ENCODE data around the gene RASSF1. TPM values are rescaled to one million over a fixed set of nuclear protein-coding genes. Genes with fewer than 3 reads are reported as not detected.

RASSF1 gene
- total RNA-seq, 1 experiment from 2014 or later, result 9.3 TPM

DNA sequence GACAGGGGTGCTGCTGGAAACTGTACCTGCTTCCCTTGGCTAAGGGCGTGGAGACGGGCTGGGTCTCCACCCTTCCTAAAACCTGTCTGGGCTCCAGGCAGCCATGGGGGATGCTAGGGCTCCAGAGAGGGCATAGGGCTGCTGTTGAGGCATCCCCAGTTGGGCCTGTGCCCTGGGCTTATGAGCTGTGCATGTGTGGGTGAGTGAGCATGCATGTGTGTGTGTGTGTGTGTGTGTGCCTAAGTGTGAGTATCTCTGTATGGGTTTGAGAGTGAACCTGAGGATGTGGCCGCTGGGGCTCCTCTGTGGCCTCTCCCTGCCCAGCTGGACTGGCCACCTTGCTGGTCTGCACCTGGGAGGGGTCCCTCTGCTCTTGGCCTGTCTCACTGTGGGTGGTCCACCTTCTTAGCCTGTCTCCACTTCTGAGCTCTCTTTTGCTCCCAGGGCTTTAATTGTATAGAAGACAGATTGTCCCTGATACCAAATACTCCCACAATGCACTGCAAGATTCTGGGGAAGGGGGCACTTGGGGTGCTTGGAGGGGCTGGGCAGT is 30.6 kb upstream of the RASSF1 start:
- in situ Hi-C loops (cut with HindIII; ENCODE audit: low pct_unique_long_range_greater_than_20kb, low sequenced_read_pairs), result no loop called here
- DNase-seq (ENCODE audit: low read depth, low spot score), result no peak

DNA sequence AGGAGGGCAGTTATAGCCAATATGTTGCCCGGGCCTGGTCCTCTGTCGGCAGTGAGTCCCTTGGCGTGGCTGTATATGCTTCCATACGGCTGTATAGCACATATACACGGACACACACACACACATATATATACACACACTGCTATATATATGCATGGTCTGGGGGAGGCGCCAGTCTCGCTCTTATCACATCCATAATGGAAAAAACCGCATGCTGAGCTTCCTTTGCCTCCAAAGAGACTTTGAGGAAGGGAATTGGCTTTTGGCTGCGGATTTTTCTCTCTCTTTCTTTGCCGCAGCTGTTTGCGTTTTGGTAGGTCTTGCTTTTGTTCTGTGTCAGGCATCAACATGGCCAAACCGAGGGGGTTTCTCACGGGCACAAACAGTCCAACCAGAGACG is 30.0 kb upstream of the RASSF1 start:
- DNase-seq (ENCODE audit: low read depth, low spot score), result peak; percentile 47
- in situ Hi-C loops (cut with HindIII; ENCODE audit: low pct_unique_long_range_greater_than_20kb, low sequenced_read_pairs), result no loop called here

DNA sequence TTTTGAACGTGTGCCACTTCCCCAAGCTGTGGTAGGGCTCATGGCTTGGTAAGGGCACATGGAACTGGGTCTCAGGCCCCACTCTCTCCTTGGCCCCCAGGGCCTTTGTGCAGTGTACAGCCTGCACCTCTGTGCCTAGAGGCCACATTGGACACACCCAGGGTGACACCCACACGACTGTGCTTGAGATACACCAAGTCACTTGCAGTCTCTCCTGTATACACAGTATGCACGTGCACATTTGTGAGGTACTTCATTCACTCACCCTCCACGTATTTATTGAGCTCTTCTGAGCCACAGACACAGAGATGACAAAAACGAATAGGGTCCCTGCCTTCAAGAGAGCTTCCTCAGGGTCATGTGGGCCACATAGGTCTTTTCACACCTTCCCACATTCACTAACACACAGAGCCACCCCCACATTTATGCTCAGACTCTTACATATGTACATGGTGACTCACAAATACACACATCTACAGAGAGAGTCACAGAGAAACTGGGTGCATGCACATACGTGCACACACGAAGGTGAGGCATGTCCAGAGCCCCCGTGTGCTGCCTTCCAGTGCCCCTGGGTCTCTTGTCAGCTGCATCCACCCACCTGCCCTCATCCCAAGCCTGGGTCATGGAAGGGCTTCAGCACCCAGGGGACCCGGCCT is 28.5 kb upstream of the RASSF1 start:
- no peak for DNase-seq (ENCODE audit: low read depth, low spot score)
- in situ Hi-C loops (cut with HindIII; ENCODE audit: low pct_unique_long_range_greater_than_20kb, low sequenced_read_pairs), result no loop called here

DNA sequence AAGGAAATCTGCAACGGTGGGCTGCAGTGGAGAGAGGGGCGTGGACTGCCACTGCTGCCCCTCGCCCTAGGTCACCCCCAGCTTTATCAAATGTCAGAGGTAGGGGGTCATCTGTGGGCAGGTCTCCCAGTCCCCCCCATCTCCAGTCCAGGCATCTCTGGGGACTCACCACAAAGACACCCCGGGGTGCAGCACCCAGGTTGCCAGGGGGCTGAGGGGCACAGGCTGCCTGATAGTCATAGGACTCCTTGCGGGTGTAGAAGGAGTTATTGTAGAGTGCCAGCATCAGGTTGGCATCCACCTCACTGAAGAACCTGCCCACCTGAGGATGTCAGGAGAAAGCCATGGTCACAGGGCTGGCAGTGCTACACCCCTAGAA is 25.2 kb upstream of the RASSF1 start:
- in situ Hi-C loops (cut with HindIII; ENCODE audit: low pct_unique_long_range_greater_than_20kb, low sequenced_read_pairs), result no loop called here
- no peak for DNase-seq (ENCODE audit: low read depth, low spot score)

DNA sequence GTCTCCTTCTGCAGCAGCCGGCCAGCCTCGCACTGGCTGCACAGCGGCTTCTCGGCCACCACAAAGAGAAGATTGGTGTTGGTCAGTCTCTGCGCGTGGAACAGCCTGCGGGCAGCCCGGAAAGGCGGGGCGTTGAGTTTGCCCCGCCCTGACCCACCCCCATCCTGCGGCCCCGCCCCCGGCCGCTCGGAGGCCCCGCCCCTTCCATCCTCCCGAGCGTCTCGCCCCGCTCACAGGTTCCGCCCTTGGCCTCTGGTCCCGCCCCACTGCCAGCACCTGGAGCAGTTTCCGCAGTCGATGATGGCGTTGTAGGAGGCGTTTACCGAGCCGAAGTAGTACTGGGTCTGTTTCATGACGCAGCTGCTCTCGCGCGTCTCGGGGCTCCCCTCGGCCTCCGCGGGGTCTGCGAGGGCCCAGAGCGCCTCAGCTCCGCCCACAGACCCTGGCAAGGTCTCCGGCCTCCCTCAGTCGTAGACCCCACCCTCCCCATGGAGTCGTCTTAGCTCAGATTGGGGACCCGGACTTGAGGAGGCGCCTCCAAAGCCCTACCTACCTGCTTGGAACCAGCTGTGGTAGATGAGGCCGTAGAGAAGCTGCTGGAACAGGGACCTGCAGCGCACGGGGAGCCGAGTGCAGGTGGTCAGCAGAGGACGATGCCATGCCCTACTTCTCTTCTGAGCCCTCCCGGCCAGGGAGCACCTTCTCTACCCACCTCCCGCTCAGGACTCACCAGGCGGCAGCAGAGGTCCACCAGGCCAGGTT is 24.6 kb upstream of the RASSF1 start:
- peak; percentile 43 for DNase-seq (ENCODE audit: low read depth, low spot score)
- in situ Hi-C loops (cut with HindIII; ENCODE audit: low pct_unique_long_range_greater_than_20kb, low sequenced_read_pairs), result no loop called here

DNA sequence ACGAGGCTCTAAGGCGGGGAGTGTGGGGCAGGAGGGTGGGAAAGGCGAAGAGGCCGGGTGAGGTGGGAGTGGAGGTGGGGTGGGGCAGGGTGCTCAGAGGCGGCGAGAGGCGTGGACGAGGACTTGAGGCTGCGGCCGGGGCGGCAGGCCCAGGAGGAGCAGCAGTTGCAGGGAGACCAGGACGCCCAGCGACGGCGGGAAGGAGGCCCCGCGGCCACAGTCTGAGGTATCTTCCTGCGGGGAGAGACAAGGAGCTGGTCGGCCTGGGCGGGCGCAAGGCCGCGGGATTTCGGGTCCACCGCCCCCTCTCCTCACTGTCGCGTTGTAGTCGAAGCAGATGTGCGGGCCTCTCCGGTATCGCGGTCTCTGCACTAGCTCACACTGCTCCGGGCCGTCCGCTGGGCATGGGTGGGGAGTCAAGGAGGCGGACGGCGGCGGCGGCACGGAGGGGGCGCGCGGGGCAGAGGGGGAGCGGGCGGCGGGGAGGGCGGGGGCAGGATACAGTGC is 24.0 kb upstream of the RASSF1 start:
- in situ Hi-C loops (cut with HindIII; ENCODE audit: low pct_unique_long_range_greater_than_20kb, low sequenced_read_pairs), result no loop called here
- no peak for DNase-seq (ENCODE audit: low read depth, low spot score)

DNA sequence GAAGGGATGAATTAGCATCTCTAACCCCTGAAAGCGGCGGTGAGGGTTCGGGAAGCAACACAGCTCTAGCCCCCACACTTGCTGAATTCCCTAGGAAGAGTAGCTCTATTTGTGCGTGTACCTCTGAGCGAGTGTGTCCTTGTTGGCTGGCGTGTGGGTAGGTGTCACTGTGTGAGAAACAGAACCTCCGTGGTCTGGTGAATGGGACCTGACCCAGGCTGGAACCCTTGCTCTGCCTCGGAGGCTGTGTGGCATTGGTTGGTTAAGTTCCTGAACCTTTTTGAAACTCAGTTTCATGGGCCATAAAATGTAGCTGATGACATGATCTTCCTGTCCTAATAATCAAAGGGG is 19.1 kb upstream of the RASSF1 start:
- no peak for DNase-seq (ENCODE audit: low read depth, low spot score)
- in situ Hi-C loops (cut with HindIII; ENCODE audit: low pct_unique_long_range_greater_than_20kb, low sequenced_read_pairs), result no loop called here

DNA sequence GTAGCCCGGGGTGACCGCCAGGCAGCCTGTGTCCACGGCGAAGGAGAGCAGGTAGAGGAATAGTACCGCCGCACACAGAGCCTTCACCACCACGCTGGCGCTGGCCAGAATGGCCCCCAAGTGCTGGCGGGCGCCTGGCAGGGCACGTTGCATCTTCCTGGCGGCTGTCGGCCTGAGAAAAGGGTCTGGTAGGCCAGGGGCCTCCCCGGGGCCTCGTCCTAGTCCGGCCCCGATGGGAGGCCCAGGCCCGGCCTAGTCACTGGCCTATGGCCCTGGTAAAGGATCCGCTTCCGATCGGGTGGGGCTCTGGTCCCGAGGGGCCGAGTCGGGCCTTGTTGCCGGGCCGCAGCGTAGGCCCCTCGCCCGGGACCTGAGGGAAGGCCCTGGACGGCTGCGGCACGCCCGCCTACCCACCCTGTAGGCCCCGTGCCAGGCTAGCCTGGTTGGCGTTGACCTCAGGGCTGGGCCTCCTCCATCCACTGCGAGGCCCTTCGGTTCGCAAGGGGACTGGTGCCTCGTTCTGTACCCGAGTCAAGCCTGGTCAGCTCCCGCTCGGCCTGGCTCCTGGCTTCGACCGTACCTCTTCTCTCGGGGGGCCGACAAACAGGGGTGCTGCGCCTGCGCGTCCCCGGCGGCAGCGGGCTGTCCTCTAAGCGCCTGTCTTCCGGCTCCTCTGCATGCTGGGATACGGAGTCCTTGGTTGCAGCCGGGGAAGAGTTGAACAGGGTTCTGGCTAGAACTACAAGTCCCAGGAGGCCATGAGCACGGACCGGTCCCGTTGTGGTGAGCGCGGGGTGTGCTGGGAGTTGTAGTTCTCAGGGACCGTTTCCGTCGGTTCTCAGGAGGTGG is 18.5 kb upstream of the RASSF1 start, which contains the start of gene TMEM115:
TSS of gene TMEM115 (minus strand) at position 611 of the 849 bp plus-strand sequence. CDS start at position 153, 458 bp downstream.
- in situ Hi-C loops (cut with HindIII; ENCODE audit: low pct_unique_long_range_greater_than_20kb, low sequenced_read_pairs), result no loop called here
- DNase-seq (ENCODE audit: low read depth, low spot score), result peak; percentile 99

DNA sequence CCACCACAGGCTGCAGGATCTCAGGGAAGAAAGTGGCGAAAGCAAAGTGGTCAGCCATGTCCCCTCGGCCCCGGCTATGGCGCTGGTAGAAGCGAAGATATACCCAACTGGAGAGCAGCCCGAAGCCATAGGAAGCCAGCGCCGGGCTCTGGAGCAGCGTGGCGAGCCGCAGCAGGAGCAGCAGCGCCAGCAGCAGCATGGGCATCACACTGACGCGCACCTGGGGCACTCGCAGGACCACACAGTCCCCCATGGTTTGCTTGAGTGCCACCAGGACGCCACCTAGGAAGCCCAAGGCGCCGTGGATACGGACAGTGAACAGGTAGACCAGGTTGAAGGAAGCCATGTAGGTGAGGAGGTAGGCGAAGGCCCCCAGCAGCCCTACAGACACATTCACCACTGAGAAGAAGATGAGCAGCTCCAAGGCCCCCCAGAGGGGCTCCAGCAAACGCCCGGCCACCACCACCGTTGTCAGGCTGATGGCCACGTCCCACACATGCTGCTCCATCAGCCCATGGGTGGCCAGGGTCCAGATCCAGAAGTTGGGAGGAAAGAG is 17.8 kb upstream of the RASSF1 start:
- no peak for DNase-seq (ENCODE audit: low read depth, low spot score)
- in situ Hi-C loops (cut with HindIII; ENCODE audit: low pct_unique_long_range_greater_than_20kb, low sequenced_read_pairs), result no loop called here

DNA sequence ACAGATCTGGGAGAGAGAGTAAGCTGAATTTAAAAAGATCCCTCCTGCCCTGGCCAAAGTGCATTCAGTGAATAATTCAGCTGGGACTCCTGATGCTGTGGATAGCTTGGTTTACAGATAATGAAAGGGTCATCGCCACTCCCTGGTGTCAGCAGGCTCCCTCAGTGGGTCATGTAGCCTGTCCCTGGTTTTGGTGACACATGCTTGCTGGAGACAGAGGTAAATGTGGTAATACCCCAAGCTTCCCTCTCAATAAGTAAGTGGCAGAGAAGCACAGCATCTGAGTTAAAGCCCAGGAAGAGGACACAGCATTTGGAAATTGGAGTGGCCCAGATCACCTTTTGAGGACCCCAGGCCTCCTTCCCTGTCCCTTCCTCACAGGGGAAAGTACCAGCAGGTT is 16.8 kb upstream of the RASSF1 start:
- in situ Hi-C loops (cut with HindIII; ENCODE audit: low pct_unique_long_range_greater_than_20kb, low sequenced_read_pairs), result no loop called here

DNA sequence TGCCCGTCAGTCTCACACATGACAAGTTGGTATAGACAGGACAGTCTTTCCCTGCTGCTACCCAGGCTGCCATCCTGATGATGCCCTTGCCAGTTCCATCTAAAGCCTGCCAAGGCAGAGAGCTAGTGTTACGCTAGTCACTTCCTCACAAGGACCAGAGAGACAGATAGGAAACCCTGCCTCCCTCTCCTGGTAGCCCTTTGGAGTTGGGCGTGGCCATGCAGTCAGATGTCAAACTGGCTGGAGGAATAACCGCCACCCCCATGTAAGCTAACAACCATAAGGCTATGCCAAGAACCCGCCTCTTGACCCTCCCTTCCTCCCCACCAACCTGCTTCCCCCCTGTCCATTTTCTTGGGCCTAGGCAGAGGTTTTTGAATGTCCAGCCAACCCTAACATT is 15.9 kb upstream of the RASSF1 start:
- DNase-seq (ENCODE audit: low read depth, low spot score), result no peak
- in situ Hi-C loops (cut with HindIII; ENCODE audit: low pct_unique_long_range_greater_than_20kb, low sequenced_read_pairs), result no loop called here

More for the DNA sequence above, 16.8 kb upstream of the RASSF1 start:
- no peak for DNase-seq (ENCODE audit: low read depth, low spot score)

DNA sequence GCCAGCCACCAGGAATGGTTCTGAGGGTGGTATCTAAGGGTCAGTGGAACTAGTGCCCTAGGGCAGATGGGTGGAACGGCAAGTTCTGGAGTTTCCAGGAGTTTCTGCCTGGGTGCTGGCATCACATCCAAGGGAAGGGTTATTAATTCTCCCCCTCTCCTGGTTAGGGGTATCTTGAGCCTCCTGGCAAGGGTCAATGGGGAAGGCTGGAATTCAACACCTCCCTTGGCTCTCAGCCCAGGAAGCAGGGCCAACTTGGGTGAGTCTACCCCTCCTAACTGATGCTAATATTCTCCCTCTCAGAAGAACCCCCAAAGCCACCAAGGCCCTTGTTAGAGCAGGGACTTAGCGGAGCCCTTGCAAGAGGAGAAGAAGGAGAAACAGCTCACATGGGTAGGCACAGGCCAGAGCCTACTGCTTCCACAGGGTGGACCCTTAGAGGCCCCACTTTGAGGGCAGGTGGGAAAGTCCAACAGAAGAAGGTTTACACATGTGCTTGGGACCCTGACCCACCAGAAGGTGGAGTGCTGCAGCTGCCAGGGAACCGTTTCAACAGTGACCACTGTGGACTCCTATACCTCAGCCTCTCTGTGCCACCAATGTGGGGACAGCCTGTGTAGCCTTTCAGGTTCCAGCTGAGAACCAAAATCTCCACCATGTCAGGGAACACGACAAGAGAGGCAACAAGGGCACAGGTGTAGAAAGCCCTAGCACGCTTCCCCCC is 15.4 kb upstream of the RASSF1 start:
- in situ Hi-C loops (cut with HindIII; ENCODE audit: low pct_unique_long_range_greater_than_20kb, low sequenced_read_pairs), result no loop called here

DNA sequence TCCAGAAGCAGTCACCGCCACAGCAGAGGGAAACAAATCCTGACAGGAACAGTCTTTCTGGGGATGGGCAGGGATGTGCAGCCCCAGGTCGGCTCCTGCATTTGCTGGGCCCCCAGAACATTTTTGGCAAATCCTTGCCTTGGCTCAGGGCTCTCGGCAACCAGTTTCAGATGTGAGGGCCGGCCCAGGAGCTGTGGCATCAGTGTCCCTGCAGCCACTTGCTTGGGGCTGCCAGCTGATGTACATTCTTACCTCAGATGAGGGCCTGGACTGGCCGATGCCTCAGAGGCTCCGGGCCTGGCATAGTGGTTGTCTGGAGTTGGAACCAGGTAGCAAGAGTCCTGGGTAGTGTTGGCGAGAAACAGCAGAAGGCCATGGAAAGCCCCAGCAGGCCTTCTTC is 14.2 kb upstream of the RASSF1 start:
- DNase-seq (ENCODE audit: low read depth, low spot score), result no peak
- in situ Hi-C loops (cut with HindIII; ENCODE audit: low pct_unique_long_range_greater_than_20kb, low sequenced_read_pairs), result no loop called here

More for the DNA sequence above, 15.4 kb upstream of the RASSF1 start:
- DNase-seq (ENCODE audit: low read depth, low spot score), result no peak

DNA sequence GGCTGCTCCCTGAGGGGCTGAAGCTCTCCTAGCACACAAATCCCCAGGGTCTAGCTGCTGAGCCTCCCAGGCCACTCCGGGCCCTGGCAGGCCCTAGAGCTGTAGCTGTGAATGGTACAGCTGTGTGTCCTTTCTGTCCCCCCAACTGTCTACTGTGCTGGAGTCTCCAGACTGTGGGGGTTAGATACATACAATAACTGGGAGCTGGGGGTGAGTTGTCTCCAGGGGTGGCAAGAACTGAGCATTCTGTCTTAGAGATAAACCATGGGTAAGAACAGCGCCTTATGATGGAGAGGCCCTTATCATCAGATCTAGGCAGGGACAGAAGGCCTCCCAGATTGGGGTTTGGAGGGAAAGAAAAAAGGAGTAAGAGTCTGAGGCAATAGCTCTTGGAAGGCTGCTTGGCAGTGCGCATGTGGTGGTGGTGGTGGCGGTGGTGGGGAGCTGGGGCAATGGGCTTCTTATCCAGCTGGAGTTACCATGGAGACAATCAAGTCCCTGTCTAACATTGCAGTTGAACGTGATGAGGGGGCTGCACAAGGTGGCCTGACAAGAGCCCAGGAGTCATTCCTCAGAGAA is 13.6 kb upstream of the RASSF1 start:
- in situ Hi-C loops (cut with HindIII; ENCODE audit: low pct_unique_long_range_greater_than_20kb, low sequenced_read_pairs), result no loop called here
- DNase-seq (ENCODE audit: low read depth, low spot score), result no peak

DNA sequence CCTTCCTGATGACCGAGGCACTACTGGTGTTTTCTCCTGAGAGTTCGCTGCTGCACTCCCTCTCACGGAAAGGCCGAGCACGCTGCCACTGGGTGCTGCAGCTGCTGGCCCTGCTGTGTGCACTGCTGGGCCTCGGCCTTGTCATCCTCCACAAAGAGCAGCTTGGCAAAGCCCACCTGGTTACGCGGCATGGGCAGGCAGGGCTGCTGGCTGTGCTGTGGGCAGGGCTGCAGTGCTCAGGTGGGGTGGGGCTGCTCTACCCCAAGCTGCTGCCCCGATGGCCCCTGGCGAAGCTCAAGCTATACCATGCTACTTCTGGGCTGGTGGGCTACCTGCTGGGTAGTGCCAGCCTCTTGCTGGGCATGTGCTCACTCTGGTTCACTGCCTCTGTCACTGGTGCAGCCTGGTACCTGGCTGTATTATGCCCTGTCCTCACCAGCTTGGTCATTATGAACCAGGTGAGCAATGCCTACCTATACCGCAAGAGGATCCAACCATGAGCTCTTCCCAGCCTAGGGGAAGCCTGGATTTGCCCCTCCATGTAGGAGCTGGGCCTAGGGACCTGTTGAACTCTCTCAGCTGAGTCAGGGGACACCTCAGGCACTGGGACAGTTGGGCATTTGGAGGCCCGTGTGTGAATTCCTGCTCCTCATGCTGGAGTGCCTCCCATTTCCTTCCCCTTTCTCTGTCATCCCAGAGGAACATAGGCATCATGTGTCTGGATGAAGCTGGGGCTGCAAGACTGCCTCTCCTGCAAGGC is 12.8 kb upstream of the RASSF1 start:
- in situ Hi-C loops (cut with HindIII; ENCODE audit: low pct_unique_long_range_greater_than_20kb, low sequenced_read_pairs), result no loop called here
- no peak for DNase-seq (ENCODE audit: low read depth, low spot score)

DNA sequence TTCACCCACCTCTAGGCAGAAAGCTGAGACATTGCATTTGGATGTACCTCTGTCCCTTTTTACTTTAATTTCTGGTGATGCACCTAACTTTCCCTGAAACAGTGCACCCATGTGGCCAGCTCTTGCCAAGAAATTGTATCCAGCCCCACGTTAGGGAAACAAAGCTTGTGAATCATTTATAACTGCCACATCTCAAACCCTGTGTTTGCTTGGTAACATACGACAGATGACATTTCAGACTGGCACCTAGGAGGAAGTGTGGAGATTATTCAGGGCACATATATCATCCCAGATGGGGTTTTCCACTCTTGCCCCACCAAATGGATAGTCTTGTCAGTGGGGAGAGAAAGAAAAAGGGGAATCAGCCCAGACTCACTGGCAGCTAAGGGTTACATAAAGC is 12.1 kb upstream of the RASSF1 start:
- in situ Hi-C loops (cut with HindIII; ENCODE audit: low pct_unique_long_range_greater_than_20kb, low sequenced_read_pairs), result no loop called here
- DNase-seq (ENCODE audit: low read depth, low spot score), result peak; percentile 52
